HL-60 (cell line): ENCODE data around the gene IFI30.

ENCODE experiments used
- POLR2AphosphoS5 ChIP-seq: IDR thresholded peaks from 2 replicates; pipeline ENCODE4 v1.6.1; 2012; ENCODE audit warnings: low read depth
- TF ChIP-seq, protein P1 (sequence below): IDR thresholded peaks from one replicate; pipeline ENCODE4 v1.5.1; 2011; ENCODE audit warnings: low read length, control low read depth, inconsistent platforms; ENCODE audit not compliant: insufficient read depth

DNA sequence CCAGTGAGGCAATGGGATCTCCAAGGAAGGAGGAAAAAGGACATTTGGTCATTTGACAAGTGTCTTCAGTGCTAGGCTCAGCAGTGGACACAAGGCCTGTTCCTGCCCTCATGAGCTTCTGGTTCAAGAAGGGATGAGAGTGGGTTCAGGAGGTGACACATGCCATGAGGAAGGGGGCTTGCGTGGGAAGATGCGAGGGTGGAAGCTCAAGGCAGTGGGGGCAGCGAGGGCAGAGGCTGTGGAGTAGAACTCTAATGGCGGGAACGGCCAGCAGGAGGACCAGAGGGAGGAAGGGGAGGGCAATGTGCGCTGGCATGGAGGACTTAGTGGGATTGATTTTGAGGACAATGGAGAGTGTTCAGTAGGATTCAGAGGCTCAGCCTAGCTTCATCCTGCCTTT, 17.3 kb upstream of the IFI30 start:
- TF ChIP-seq, protein P1, sequence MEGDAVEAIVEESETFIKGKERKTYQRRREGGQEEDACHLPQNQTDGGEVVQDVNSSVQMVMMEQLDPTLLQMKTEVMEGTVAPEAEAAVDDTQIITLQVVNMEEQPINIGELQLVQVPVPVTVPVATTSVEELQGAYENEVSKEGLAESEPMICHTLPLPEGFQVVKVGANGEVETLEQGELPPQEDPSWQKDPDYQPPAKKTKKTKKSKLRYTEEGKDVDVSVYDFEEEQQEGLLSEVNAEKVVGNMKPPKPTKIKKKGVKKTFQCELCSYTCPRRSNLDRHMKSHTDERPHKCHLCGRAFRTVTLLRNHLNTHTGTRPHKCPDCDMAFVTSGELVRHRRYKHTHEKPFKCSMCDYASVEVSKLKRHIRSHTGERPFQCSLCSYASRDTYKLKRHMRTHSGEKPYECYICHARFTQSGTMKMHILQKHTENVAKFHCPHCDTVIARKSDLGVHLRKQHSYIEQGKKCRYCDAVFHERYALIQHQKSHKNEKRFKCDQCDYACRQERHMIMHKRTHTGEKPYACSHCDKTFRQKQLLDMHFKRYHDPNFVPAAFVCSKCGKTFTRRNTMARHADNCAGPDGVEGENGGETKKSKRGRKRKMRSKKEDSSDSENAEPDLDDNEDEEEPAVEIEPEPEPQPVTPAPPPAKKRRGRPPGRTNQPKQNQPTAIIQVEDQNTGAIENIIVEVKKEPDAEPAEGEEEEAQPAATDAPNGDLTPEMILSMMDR = no peak
- TF ChIP-seq POLR2AphosphoS5 = no peak
